GM12865 (cell line): ENCODE measurements around the gene PACS2.
"Not testable (repeated sequence)": the region's sequence is repeated elsewhere in the genome, so short reads cannot be mapped to it uniquely, and the experiment has no call there.

Source experiments
- DNase-seq: peaks from one replicate; pipeline ENCODE4 v3.0.0; 2010; ENCODE audit warnings: low read depth
- H3K4me3 ChIP-seq: 2 replicates; pipeline ENCODE4 v1.5.1; 2011; ENCODE audit warnings: mild to moderate bottlenecking, low read depth, low read length, control low read depth
- CTCF ChIP-seq: IDR thresholded peaks from 2 replicates; pipeline ENCODE4 v1.5.1; 2011; ENCODE audit warnings: low read length, control low read depth, low read depth, inconsistent platforms; ENCODE audit not compliant: insufficient read depth; ENCODE audit errors: missing control alignments

The PACS2 gene

GRCh38 chr14:105333613-105334364, 19.2 kb downstream of the PACS2 start:
- H3K4me3 ChIP-seq, result no peak overlapping the region
- DNase-seq, result no peak
- TF ChIP-seq CTCF, result no peak

- DNase-seq, result no peak
- TF ChIP-seq CTCF, result no peak
- H3K4me3 ChIP-seq, result no peak overlapping the region
Observed at GRCh38 chr14:105334383-105335230, 20.1 kb downstream of the PACS2 start.

- not testable (repeated sequence) for DNase-seq, H3K4me3 ChIP-seq
Observed at GRCh38 chr14:105335231-105335542, 20.6 kb downstream of the PACS2 start.

GRCh38 chr14:105335735-105336476, 21.4 kb downstream of the PACS2 start:
- no peak for DNase-seq
- no peak overlapping the region for H3K4me3 ChIP-seq
- no peak for TF ChIP-seq CTCF

- DNase-seq, result no peak
- TF ChIP-seq CTCF, result no peak
- H3K4me3 ChIP-seq, result no peak overlapping the region
Observed at GRCh38 chr14:105336477-105337287, 22.1 kb downstream of the PACS2 start.

GRCh38 chr14:105337433-105337832, 22.9 kb downstream of the PACS2 start:
- H3K4me3 ChIP-seq, result no peak overlapping the region
- no peak for DNase-seq
- no peak for TF ChIP-seq CTCF
